Keratinocyte (primary cell): Measurements from ENCODE around the gene KMT2D. TPM values are rescaled to one million over a fixed set of nuclear protein-coding genes. Genes with fewer than 3 reads are reported as not detected.

Source experiments
- DNase-seq: peaks from one replicate; pipeline ENCODE4 v3.0.0-alpha.2; 2011; ENCODE audit warnings: low read depth, missing footprints, low spot score
- FAIRE-seq: peaks from 2 replicates; lab custom pipeline; 2011; peaks lifted over from hg19 to GRCh38; lab: Jason Lieb, UNC
- H2AFZ ChIP-seq: 2 replicates; pipeline ENCODE4 v1.6.0; 2012; ENCODE audit warnings: low read length, control low read depth, inconsistent platforms; ENCODE audit not compliant: control insufficient read depth
- H3K27ac ChIP-seq: 2 replicates; pipeline ENCODE4 v1.5.1; 2011; ENCODE audit warnings: low read length; ENCODE audit not compliant: control insufficient read depth, insufficient read depth
- H3K27me3 ChIP-seq: 3 replicates; pipeline ENCODE4 v1.6.0; 2011; ENCODE audit warnings: low read length; ENCODE audit not compliant: control insufficient read depth, insufficient read depth; ENCODE audit errors: extremely low read depth
- H3K36me3 ChIP-seq, 2 experiments: 2 replicates in 1 of 2; 3 replicates in 1 of 2; pipeline ENCODE4 v1.5.1; 2011; ENCODE audit warnings: low read length in 2 of 2, mild to moderate bottlenecking in 1 of 2; ENCODE audit not compliant: control insufficient read depth in 2 of 2, insufficient read depth in 2 of 2; ENCODE audit errors: extremely low read depth in 1 of 2
- H3K4me1 ChIP-seq: 3 replicates; pipeline ENCODE4 v1.5.1; 2011; ENCODE audit warnings: low read length; ENCODE audit not compliant: control insufficient read depth, insufficient read depth; ENCODE audit errors: extremely low read depth
- H3K4me2 ChIP-seq: 3 replicates; pipeline ENCODE4 v1.6.0; 2011; ENCODE audit warnings: low read depth, low read length; ENCODE audit not compliant: control insufficient read depth, insufficient read depth; ENCODE audit errors: extremely low read depth
- H3K4me3 ChIP-seq, 3 experiments: fragments of 200-600 bp in 1 of 3; sonication (generic) in 1 of 3; 2 replicates in 2 of 3; 3 replicates in 1 of 3; pipeline ENCODE4 v1.5.1; 2011 to 2016; ENCODE audit warnings: low read length in 3 of 3, mild to moderate bottlenecking in 3 of 3, control low read depth in 2 of 3, inconsistent platforms in 1 of 3, low read depth in 1 of 3, mixed read lengths in 1 of 3, mixed run types in 1 of 3, moderate library complexity in 1 of 3; ENCODE audit not compliant: control insufficient read depth in 2 of 3, insufficient read depth in 2 of 3; ENCODE audit errors: extremely low read depth in 1 of 3
- H3K79me2 ChIP-seq: 2 replicates; pipeline ENCODE4 v1.6.0; 2012; ENCODE audit warnings: low read length; ENCODE audit not compliant: control insufficient read depth, insufficient read depth
- H3K9ac ChIP-seq: 3 replicates; pipeline ENCODE4 v1.6.0; 2011; ENCODE audit warnings: low read length; ENCODE audit not compliant: control insufficient read depth, insufficient read depth; ENCODE audit errors: extremely low read depth
- H3K9me1 ChIP-seq: 3 replicates; pipeline ENCODE4 v1.6.0; 2011; ENCODE audit warnings: low read length; ENCODE audit not compliant: control insufficient read depth, insufficient read depth; ENCODE audit errors: extremely low read depth
- H3K9me3 ChIP-seq: 2 replicates; pipeline ENCODE4 v1.5.1; 2012; ENCODE audit warnings: low read depth, low read length; ENCODE audit not compliant: control insufficient read depth
- H4K20me1 ChIP-seq: 3 replicates; pipeline ENCODE4 v1.6.0; 2011; ENCODE audit warnings: low read length; ENCODE audit not compliant: control insufficient read depth, insufficient read depth; ENCODE audit errors: extremely low read depth
- EZH2 ChIP-seq: IDR thresholded peaks from one replicate; pipeline ENCODE4 v1.6.1; 2012; ENCODE audit warnings: inconsistent platforms, mild to moderate bottlenecking, low read length, moderate library complexity
- dilution Hi-C: fragments of 300-500 bp; cut with MboI; formaldehyde crosslinking; loops from one replicate; pipeline ENCODE4 v1.7.0; 2020; ENCODE audit warnings: low sequenced_read_pairs; ENCODE audit not compliant: extremely low pct_ligation_motif_present
- polyA plus RNA-seq, 5 experiments: library from polyadenylated mRNA; depleted of rRNA in 3 of 5; stranded (reverse) in 3 of 5; stranded (forward) in 1 of 5; unstranded in 1 of 5; fragments of >200 nt; gene quantifications; 1 replicate in 1 of 5; 2 replicates in 3 of 5; 3 replicates in 1 of 5; pipeline versions ENCODE4 v1.2.1 to v1.2.3, GENCODE V29; 2011 to 2012; ENCODE audit warnings: missing spikeins in 2 of 5, low read depth in 1 of 5, low replicate concordance in 1 of 5
- TF ChIP-seq, protein P1 (sequence below), 3 experiments: IDR thresholded peaks in 1 of 3; conservative IDR thresholded peaks in 1 of 3; optimal IDR thresholded peaks in 1 of 3; 2 replicates in 2 of 3; 3 replicates in 1 of 3; pipeline versions ENCODE3 to v1.5.1; 2011; ENCODE audit warnings: low read length in 3 of 3, mild to moderate bottlenecking in 3 of 3, moderate library complexity in 2 of 3, control low read depth in 1 of 3, inconsistent platforms in 1 of 3; ENCODE audit not compliant: insufficient read depth in 2 of 3; ENCODE audit errors: extremely low read depth in 1 of 3

Gene KMT2D
- polyA plus RNA-seq, 1 donor (not counting 4 experiments of a cell fraction or from before 2014, with no cell fraction given): 9.8 TPM

DNA sequence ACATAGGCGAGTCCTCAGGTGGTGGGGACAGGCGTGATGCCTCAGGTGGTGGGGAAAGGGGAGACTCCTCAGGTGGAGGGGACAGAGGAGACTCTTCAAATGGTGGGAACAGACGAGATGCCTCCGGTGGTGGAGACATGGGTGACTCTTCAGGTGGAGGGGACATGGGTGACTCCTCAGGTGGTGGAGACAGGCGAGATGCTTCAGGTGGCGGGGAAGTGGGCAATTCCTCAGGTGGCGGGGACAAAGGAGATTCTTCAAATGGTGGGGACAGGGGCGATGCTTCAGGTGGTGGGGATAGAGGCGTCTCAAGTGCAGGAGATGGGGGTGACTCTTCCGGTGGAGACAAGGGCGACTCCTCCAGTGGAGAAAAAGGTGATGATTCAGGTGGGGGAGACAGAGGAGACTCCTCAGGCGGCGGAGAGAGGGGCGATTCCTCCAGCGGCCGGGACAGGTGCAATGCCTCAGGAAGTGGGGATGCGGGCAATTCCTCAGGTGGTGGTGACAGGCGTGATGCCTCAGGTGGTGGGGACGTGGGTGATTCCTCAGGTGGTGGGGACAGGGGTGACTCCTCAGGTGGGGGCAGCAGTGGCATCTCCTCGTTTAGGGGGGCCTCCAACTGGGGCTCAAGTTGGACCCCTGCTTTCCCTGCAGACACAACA, 8.7 kb downstream of the KMT2D start:
- no peak for FAIRE-seq
- H3K4me2 ChIP-seq: no peak overlapping the region
- TF ChIP-seq, protein P1, sequence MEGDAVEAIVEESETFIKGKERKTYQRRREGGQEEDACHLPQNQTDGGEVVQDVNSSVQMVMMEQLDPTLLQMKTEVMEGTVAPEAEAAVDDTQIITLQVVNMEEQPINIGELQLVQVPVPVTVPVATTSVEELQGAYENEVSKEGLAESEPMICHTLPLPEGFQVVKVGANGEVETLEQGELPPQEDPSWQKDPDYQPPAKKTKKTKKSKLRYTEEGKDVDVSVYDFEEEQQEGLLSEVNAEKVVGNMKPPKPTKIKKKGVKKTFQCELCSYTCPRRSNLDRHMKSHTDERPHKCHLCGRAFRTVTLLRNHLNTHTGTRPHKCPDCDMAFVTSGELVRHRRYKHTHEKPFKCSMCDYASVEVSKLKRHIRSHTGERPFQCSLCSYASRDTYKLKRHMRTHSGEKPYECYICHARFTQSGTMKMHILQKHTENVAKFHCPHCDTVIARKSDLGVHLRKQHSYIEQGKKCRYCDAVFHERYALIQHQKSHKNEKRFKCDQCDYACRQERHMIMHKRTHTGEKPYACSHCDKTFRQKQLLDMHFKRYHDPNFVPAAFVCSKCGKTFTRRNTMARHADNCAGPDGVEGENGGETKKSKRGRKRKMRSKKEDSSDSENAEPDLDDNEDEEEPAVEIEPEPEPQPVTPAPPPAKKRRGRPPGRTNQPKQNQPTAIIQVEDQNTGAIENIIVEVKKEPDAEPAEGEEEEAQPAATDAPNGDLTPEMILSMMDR (optimal IDR thresholded peaks at IDR 0.05 in 1 of 3, IDR thresholded peaks at IDR 0.05 in 1 of 3, conservative IDR thresholded peaks at IDR 0.05 in 1 of 3; ENCODE audit: extremely low read depth in 1 of 3, insufficient read depth in 2 of 3, low read length in 3 of 3): no peak
- TF ChIP-seq EZH2: no peak
- peaks cover 59% of the 10 kb centered on the region for H3K79me2 ChIP-seq
- dilution Hi-C loops: no loop called here
- no peak overlapping the region for H2AFZ ChIP-seq
- H3K9me3 ChIP-seq: no peaks in the 10 kb centered on the region
- peaks cover 33% of the 10 kb centered on the region for H4K20me1 ChIP-seq
- no peaks in the 10 kb centered on the region for H3K27me3 ChIP-seq
- no peak overlapping the region for H3K9ac ChIP-seq
- peaks cover 62 to 79% of the 10 kb centered on the region in 2 experiments for H3K36me3 ChIP-seq
- peaks cover 16% of the 10 kb centered on the region for H3K4me1 ChIP-seq
- H3K27ac ChIP-seq: no peak overlapping the region
- DNase-seq: no peak
- H3K4me3 ChIP-seq: no peak overlapping the region
- H3K9me1 ChIP-seq: peaks cover 6% of the 10 kb centered on the region

DNA sequence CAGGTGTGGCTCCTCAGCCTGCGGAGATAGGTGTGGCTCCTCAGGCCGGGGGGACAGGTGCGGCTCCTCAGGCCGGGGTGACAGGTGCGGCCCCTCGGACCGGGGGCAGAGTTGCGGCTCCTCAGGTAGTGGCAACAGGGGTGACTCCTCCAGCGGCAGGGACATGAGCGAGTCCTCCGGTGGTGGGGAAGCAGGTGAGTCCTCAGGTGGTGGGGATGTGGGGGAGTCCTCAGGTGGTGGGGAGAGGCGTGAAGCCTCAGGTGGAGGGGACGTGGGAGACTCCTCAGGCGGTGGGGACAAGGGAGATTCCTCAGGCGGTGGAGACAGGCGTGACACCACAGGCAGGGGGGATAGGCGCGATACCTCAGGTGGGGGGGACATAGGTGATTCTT, 9.2 kb downstream of the KMT2D start:
- peaks cover 62 to 79% of the 10 kb centered on the region in 2 experiments for H3K36me3 ChIP-seq
- H3K9ac ChIP-seq: no peak overlapping the region
- FAIRE-seq: no peak
- dilution Hi-C loops: no loop called here
- H3K4me3 ChIP-seq: no peak overlapping the region
- TF ChIP-seq, protein P1 (optimal IDR thresholded peaks at IDR 0.05 in 1 of 3, IDR thresholded peaks at IDR 0.05 in 1 of 3, conservative IDR thresholded peaks at IDR 0.05 in 1 of 3; ENCODE audit: extremely low read depth in 1 of 3, insufficient read depth in 2 of 3, low read length in 3 of 3): no peak
- TF ChIP-seq EZH2: no peak
- no peak overlapping the region for H3K4me2 ChIP-seq
- peaks cover 6% of the 10 kb centered on the region for H3K9me1 ChIP-seq
- H3K27me3 ChIP-seq: no peaks in the 10 kb centered on the region
- H3K79me2 ChIP-seq: peaks cover 54% of the 10 kb centered on the region
- H3K27ac ChIP-seq: no peak overlapping the region
- DNase-seq: no peak
- H4K20me1 ChIP-seq: peaks cover 30% of the 10 kb centered on the region
- peaks cover 11% of the 10 kb centered on the region for H3K4me1 ChIP-seq
- no peak overlapping the region for H2AFZ ChIP-seq
- H3K9me3 ChIP-seq: no peaks in the 10 kb centered on the region
